ENCODE measurements around the gene BBS9.

Gene BBS9

DNA sequence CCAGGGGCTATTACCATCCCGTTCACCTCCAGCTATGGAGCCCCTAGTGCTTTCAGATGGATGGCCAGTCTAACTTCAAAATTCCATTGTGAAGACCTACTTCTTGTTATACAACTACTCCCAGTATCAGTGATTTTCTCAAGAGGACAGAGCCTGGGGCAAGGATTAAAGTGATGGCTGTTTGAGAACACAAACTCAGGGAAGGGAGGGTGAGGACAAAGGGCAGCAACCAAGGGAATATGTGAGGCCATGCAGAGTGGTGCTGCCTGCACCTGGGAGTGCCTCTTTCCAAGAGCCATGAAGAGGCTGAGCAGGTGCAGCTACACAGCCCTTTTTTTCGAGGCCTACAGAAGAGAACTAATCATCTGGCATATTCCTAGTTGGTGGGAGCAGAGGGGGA lies 472.5 kb downstream of the BBS9 start:
- DNase-seq (ENCODE audit: low read depth in 2 of 2), result no peak

DNA sequence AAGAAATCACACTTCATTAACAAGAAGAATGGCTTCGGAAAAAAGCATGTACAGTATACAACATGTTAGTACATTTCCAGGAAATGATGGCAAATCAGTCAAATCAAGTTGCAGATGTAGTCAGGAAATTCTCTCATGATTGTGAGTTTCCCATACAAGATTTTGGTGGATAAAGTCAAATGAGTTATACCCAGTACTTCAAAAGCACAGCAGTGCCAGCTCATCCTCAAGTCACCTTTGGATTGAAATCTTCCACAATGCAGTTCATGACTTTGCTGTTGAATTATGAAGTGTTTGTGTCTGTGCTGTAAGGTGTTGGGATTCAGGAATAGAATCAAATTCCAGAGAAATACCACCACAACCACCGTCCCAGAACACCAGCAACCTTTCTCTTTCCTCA lies 474.7 kb downstream of the BBS9 start:
- no peak for DNase-seq (ENCODE audit: low read depth in 2 of 2)

DNA sequence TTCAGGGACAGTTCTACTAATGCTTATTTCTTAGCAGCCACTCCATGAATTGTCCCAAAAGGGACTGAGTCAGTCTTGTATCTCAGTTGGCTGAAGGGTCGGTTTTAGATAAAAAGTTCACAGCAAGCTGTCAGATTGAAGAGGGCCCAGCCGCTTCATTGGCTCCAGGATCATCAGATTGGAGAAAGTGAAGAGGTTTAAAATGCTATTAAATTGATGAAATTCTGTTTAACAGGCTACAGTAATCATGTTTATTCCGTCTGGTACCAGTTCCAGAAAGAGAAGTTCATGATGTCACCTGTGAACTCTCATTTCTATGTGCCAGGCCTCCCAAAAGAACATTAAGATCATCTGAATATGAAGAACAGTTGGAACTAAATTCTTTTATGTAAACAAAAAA lies 481.6 kb downstream of the BBS9 start:
- DNase-seq (ENCODE audit: low read depth in 2 of 2), result no peak

DNA sequence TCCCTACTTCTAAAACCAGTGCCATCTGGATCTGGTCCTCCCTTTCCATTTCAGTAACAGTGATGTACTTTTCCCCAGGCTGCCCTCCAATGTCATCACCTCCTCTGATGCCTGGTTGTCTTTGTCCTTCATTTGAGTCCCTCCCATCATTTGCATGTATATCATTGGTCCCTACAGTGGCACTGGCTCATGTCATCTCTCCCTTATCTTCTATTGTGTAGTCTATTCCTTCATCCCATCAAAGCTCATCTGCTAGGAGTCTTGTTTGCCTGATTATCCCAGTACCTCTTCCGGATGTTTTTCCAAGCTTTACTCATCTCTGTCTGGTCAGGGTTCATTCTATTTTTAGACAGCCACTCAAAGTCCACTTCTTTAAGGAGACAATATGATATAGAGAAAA lies 483.1 kb downstream of the BBS9 start:
- no peak for DNase-seq (ENCODE audit: low read depth in 2 of 2)

DNA sequence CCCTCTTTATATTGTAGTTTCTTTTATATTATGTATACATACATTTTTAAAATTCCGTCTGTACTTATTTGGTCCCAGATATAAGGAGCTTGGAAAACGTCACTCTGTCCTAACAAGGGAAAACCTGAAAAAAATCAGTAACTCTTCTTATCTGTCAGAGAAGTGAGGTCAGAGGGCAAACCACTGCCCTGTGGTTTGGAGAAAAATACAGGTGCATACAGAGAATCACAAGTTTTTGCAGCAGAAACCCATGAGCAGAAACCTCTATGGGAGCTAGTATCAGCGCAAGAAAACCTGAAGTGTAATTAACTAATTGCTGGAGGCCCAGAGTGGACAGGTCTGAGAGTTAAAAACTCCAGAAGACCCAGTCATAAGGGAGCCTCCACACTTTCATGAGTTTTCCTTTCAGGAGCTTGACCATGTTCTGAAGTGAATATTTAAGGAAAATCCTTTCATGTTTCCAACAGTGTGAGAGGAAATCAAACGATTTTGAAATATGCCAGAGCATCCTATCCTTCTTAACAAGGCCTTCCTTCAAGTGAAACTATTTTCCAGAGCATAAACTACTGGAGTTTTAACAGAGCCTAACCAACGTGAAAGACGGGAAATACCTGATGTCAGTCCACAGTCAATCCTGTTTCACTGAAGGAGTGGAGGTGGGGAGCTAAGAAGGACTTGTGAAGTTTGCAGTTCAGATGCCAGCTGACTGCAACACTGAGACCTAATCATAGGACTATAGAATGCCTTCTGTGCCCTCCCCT lies 485.2 kb downstream of the BBS9 start:
- no peak for DNase-seq (ENCODE audit: low read depth in 2 of 2)

DNA sequence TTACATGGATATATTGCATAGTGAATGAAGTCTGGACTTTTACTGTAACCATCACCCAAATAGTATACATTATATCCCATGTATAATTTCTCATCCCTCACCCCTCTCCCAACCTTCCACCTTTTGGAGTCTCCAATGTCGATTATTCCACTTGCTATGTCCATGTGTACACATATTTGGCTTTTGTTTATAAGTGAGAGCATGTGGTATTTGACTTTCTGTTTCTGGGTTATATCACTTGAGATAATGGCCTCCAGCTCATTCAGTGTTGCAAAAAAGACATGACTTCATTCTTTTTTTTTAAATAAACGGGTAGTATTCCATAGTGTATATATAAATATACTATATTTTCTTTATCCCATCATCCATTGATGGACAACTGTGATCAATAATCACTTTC lies 487.4 kb downstream of the BBS9 start:
- DNase-seq (ENCODE audit: low read depth in 2 of 2), result no peak

DNA sequence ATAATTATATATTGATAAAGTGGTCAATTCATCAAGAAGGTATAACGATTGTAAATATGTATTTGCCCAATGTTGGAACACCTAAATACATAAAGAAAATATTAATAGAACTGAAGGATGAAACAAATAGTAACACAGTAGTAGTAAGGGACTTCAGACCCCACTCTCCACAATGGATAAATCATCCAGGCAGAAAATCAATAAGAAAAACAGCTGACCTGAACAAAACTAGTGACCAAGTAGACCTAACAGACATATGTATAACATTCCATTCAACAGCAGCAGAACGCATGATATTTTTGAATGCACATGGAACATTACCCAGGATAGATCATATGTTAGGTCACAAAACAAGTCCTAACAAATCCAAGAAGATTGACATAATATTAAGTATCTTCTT lies 489.9 kb downstream of the BBS9 start:
- no peak for DNase-seq (ENCODE audit: low read depth in 2 of 2)

DNA sequence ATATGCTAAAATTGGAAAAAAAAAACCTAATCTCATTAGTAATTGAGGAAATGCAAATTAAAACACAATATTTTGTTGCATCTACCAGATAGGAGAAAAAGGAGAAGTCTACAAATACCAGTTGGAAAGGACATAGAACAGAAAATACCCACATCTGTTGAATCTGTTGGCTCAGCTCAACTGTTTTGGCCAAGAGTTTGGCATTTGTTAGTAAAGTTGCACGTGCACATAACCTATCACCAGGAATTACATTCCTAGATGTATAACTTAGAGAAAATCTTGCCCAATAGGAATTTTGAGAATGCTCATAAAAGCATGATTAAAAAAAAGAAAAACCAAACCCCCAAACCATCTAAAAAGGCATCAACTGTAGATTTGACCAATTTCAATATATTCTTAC lies 493.9 kb downstream of the BBS9 start:
- DNase-seq (ENCODE audit: low read depth in 2 of 2), result no peak

DNA sequence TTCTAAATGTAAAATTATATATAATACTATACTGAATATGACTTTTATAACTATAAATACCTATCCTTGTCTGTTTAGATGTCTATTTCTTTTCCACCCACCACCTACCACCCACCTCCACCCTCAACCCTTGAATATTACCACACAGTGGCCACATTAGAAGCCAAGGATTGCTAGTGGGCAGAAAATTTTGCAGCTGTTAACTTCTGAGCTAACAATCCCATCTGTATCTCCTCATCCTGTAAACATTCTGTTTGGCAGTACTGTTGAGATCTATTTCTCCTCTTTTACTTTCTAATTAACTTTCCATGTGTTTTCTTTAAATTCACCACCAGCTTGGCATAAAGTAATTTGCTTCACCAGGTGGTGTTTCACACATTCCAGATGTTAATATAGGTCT lies 494.9 kb downstream of the BBS9 start:
- DNase-seq (ENCODE audit: low read depth in 2 of 2), result no peak

DNA sequence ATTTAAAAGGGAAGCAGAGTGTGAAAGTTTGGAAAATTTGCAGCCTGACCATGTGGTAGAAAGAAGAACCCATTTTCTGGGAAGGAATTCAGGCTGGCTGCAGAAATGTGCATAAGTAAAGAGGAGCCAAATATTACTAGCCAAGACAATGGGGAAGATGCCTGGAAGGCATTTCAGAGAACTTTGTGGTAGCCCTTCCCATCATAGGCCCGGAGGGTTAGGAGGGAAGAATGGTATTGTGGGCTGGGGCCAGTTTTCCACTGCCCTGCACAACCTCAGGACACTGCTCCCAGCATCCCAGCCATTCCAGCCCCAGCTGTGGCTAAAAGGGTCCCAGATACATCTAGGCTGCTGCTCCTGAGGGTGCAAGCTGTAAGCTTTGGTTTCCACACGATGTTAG lies 497.5 kb downstream of the BBS9 start:
- DNase-seq (ENCODE audit: low read depth in 2 of 2), result no peak

DNA sequence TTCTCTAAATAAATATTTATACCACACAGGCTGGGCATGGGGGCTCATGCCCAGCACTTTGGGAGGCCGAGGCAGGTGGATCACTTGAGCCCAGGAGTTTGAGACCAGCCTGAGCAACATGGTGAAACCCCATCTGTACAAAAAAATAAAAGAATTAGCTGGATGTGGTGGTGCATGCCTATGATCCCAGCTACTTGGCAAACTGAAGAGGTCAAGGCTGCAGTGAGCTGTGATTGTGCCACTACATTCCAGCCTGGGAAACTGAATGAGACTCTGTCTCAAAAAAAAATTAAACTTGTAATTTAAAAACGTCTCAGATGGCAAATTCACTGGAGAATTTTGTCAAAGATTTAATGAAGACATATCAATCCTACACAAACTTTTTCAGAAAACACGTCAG lies 498.4 kb downstream of the BBS9 start:
- DNase-seq (ENCODE audit: low read depth in 2 of 2), result no peak

DNA sequence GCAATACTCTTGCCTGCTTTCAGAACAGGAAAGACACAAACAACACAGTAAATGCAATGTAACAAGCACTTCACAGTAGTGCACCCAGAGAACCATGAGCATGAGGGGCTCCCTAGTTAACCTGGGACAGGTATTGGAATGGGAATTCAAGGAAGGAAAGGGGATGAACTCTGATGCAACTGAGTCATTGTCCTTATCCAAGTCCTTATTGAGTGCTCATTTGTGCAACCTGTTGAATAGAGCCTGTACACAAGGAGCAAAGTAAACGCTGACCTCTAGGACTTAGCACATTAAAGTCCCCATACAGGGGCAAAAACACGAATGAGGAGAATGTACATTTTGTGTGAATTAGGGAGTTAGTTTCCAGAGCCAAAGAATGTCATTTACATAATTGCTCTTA lies 499.5 kb downstream of the BBS9 start:
- DNase-seq (ENCODE audit: low read depth in 2 of 2), result no peak

DNA sequence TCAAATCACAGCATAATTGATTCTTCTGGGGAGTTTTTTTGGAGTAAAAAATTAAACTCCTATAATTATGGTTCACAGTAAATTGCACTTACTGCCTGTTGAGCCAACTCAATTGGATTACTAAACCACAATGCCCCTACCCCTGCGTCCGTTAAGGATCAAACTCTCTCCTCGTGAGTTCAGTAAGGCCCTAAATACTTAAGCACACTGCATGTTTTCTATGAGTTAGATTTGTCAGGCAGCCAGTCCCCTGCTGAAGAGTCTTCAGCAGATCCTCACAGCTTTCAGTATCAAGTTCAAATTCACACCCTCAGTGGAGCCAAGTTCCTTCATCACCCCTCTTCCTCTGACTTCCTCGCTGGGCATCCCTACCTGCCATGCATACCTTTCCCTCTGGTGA lies 501.0 kb downstream of the BBS9 start:
- no peak for DNase-seq (ENCODE audit: low read depth in 2 of 2)

DNA sequence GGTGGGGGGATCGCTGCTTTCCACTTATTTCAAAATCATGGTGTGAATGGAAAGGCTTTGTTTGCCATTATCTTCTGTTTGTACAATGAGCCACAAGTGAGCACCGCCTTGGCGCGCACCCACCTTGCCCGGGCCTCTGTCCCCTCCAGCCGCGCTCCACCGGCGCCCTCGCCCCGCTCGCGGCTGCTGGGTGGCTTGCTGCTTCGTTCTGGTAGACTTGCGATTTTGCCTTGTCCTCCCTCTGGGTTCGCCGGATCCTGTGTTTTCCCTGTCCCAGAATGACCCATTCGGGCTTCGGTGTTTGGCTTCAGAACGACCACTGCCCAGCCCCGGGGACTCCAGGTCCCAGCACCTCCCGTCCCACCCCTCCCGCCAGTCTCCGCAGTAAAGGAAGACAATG lies 503.0 kb downstream of the BBS9 start:
- no peak for DNase-seq (ENCODE audit: low read depth in 2 of 2)

DNA sequence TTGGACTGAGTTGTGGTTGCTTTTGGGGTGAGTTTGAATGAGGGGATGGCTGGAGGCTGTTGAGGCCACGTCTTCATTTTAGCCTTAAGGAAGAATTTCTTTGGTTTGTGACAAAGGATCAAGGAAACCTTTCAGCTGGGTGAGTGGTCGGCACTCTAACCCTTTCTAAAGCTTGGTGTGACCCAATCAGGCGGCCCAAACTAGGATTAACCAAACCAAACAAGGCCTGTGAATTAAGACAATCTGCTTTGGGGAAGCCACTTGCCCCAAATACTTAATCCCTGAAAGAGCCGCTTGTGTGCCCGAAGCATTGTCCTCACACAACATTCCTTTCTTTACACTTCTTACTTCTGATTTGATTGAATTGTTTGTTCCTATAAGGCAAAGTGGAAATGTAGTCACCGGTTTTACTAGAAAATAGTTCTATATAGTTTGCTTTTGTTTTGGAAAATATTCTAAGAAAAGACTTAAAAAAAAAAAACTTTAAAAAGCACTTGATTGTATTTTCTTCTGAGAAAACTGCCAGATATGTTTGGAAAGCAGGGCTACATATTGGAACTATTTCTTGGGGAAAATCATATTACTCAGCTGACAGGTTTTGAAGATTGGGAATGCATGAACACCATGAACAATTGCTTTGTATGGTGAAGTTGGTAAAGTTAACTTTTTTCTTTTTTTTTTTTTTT lies 503.6 kb downstream of the BBS9 start:
- DNase-seq (ENCODE audit: low read depth in 2 of 2), result no peak

DNA sequence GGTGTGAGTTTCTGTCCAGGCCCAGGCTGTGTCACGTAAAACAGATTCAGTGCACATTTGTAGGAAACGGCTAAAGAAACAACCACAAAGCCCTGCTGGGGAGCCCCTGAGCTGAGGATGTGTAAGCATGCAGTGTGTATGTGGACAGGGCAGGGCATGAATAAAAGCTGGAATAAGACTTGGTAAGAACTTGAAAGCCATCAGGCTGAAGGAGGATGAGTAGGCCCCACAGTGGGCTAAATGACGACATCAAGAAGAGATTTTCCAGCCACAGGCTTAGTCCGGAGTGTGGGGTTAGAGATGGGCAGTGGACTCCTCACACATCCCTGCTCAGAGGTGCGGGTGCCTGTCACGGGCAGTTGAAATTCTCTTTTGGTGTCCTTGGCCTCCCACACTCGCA lies 505.2 kb downstream of the BBS9 start:
- no peak for DNase-seq (ENCODE audit: low read depth in 2 of 2)

DNA sequence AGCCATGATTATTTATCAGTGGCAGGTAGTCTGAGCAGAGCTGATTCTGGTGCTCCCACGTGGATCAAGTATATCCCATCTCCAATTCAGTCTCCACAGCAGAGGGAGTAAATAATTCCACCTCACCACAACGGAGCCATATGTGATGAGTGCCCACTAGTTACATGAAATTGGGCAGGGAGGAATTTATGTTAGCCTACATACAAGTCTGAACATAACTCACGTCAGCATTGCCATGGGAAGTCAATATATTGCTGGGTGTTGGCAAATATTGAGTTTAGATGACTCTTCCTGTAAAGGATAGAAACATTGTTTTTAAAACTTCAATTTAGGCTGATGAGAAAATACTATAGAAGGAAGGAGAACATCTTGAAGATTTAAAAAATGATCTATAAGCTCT lies 507.0 kb downstream of the BBS9 start:
- no peak for DNase-seq (ENCODE audit: low read depth in 2 of 2)

DNA sequence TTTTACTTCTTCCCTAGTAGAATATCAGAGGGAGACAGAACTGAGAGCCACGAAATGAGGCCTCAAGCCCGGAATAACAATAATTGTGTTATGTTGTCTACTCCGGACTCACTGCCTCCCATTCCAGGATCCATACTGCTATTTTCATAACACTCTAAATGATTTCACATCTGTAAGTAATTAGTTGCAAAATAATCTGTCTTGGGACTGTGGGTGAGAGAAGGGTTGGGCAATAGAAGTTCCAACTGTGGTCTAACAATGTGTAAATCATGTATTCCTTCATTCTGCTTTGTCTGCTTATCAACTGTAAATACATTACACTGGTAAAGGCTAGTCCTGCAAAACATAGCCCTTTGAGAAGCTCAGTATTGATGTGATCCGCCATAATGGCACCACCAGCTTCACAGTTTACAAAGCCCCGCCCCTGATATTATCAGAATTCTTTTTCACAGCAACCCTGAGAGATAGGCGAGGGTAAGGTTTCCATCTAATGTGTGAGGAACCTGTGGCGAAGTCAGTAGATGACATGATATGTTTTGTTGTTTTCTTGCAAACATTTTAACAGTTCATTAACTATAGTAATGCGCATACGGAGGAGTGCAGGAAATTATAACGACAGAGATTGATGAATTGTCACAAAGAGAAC lies 510.3 kb downstream of the BBS9 start:
- no peak for DNase-seq (ENCODE audit: low read depth in 2 of 2)

DNA sequence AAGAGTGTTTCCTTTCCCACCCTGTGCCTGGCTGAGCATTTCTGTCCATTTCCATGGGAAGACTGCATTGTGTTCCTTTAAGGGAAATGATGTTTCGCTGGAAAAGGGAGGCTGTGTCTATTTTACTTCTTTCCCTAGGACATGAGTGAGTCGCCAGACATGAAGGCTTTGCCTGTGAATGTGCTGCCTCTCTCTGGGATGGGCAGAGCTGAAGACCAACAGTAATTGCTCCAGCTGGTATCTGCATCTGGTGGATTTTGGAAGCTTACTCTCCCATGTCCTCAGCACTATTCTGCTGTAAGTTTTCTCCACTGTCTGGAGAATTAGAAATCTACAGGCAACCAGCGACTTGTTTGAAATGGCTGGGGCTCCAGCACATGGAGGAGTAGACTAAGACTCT lies 511.4 kb downstream of the BBS9 start:
- DNase-seq (ENCODE audit: low read depth in 2 of 2), result no peak

DNA sequence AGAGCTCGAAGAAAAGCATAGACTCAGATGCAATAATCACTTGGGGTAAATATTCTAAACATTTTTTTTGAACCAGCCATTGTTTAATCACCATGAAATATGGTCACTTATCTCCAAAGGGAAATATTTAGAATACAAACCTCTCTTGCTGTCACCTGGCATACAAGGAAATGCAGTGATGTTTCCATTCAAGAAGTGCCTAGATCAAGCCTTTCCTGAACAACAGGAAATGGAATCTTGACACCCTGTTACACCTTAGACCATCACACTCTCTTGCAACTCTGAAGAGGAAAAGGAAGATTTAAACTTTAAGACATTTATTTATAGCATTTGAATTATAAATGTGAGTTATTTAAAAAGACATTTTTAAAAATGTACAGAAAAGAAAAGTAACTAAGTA lies 512.9 kb downstream of the BBS9 start:
- DNase-seq (ENCODE audit: low read depth in 2 of 2), result no peak

DNA sequence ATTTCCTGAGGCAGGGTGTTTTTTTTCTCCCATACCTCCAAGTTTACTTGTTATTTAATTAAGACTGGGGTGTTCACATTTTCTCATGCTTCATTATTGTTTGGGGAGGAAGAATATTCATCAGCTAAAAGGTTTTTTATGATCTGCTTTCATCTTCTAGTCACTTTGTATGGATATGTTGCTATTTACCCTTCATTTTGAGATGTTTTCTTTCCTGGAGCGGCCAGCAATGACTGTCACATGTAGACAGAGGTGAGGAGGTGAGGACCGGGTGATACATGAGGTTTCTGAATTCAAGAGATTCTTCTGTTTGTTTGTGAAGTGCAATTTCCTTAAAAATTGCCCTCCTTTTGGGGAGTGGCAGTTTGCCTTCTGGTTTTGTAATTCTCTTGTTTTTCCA lies 514.2 kb downstream of the BBS9 start:
- DNase-seq (ENCODE audit: low read depth in 2 of 2), result no peak

DNA sequence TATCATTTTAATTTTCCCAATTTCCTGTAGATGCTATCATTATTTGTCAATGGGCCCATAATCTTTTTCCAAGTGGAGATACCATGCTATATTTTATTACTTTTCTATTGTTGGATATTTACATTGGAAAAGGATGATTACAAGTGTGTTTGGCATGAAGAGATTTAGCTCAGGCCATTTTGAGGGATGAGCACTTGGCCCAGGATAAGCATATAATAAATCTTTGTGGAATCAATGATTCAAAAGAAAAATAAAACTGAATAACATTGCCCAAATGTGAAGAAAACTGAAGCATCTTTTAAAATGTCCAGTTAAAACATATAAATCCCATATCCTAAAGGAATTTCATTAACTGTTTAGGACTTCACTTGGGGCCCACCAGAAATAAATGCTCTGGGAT lies 515.1 kb downstream of the BBS9 start:
- no peak for DNase-seq (ENCODE audit: low read depth in 2 of 2)

DNA sequence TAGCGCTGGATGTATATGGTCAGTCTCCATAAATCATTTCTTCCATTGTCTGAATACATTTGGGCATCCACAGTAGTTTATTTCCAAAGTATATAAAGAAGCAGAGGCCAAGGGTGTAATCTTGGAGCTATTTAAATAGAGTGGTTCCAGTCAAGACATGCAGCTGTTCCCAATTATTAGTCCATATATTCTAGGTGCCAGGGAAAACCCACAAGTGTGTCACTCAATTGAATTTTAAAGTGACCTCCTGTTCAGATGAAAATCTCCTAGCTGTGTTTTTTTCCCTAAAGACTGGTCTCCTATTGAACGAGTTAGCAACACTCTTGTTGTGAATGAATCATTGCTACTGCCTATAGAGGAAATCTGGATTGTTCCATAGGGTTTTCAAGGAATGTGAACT lies 515.7 kb downstream of the BBS9 start:
- DNase-seq (ENCODE audit: low read depth in 2 of 2), result no peak

Measured in stimulated activated CD8-positive, alpha-beta memory T cell treated with anti-CD3 and anti-CD28 coated beads, Interleukin-7, amount 100 ng/mL, for 4 hours (primary cell).